Measurements from ENCODE around the gene PTPRC.

PTPRC gene

GRCh38 chr1:198669771-198670170 is 30.9 kb downstream of the PTPRC start:
- no peak for TF ChIP-seq CTCF (IDR thresholded peaks at IDR 0.05)

- TF ChIP-seq CTCF (IDR thresholded peaks at IDR 0.05): no peak
Measured at GRCh38 chr1:198671136-198671535, 32.3 kb downstream of the PTPRC start.

GRCh38 chr1:198672124-198672523 is 33.3 kb downstream of the PTPRC start:
- no peak for TF ChIP-seq CTCF (IDR thresholded peaks at IDR 0.05)

- no peak for TF ChIP-seq CTCF (IDR thresholded peaks at IDR 0.05)
Measured at GRCh38 chr1:198674009-198674408, 35.2 kb downstream of the PTPRC start.

- TF ChIP-seq CTCF (IDR thresholded peaks at IDR 0.05): no peak
Measured at GRCh38 chr1:198676253-198676652, 37.4 kb downstream of the PTPRC start.

GRCh38 chr1:198677027-198677426 is 38.2 kb downstream of the PTPRC start:
- TF ChIP-seq CTCF (IDR thresholded peaks at IDR 0.05): no peak

GRCh38 chr1:198677871-198678270 is 39.0 kb downstream of the PTPRC start:
- TF ChIP-seq CTCF (IDR thresholded peaks at IDR 0.05): no peak

GRCh38 chr1:198678301-198678836 is 39.5 kb downstream of the PTPRC start:
- TF ChIP-seq CTCF (IDR thresholded peaks at IDR 0.05): no peak

All from LNCAP (cell line).